Endodermal cell (in vitro differentiated cells): ENCODE data around the gene MYOM1. TPM values are rescaled to one million over a fixed set of nuclear protein-coding genes. Genes with fewer than 3 reads are reported as not detected.

Source experiments
- DNase-seq: peaks from one replicate; pipeline ENCODE4 v3.0.0-alpha.2; 2017
- H3K27ac ChIP-seq: 2 replicates; pipeline ENCODE4 v1.5.1; 2013; ENCODE audit warnings: mild to moderate bottlenecking, low read depth, low read length, moderate library complexity
- H3K27me3 ChIP-seq: 2 replicates; pipeline ENCODE4 v1.6.1; 2013; ENCODE audit warnings: mild to moderate bottlenecking, low read length, moderate library complexity; ENCODE audit not compliant: insufficient read depth, control insufficient read depth, poor library complexity, severe bottlenecking
- H3K36me3 ChIP-seq: 2 replicates; pipeline ENCODE4 v1.7.0; 2013; ENCODE audit warnings: mild to moderate bottlenecking, low read length, moderate library complexity; ENCODE audit not compliant: control insufficient read depth, insufficient read depth
- H3K4me1 ChIP-seq: one replicate; pipeline ENCODE4 v1.7.0; 2013; ENCODE audit warnings: low read length; ENCODE audit not compliant: control insufficient read depth, insufficient read depth
- H3K4me3 ChIP-seq: 2 replicates; pipeline ENCODE4 v1.5.1; 2013; ENCODE audit warnings: mild to moderate bottlenecking, low read length, moderate library complexity
- H3K9ac ChIP-seq: 2 replicates; pipeline ENCODE4 v1.6.1; 2013; ENCODE audit warnings: mild to moderate bottlenecking, low read length, moderate library complexity; ENCODE audit not compliant: poor library complexity, severe bottlenecking; ENCODE audit errors: extremely low read depth
- H3K9me3 ChIP-seq: 2 replicates; pipeline ENCODE4 v1.6.1; 2013; ENCODE audit warnings: mild to moderate bottlenecking, low read length, moderate library complexity; ENCODE audit not compliant: control insufficient read depth
- H3K27ac Mint-ChIP-seq: 2 replicates; pipeline ENCODE4 v1.8.0; 2020; ENCODE audit warnings: mixed read lengths
- H3K27me3 Mint-ChIP-seq: 2 replicates; pipeline ENCODE4 v1.8.0; 2021; ENCODE audit warnings: mild to moderate bottlenecking, mixed read lengths; ENCODE audit not compliant: insufficient read depth
- H3K36me3 Mint-ChIP-seq: 2 replicates; pipeline ENCODE4 v1.8.0; 2020; ENCODE audit warnings: low read depth, mixed read lengths
- H3K4me1 Mint-ChIP-seq: 2 replicates; pipeline ENCODE4 v1.8.0; 2020; ENCODE audit warnings: mixed read lengths
- H3K4me3 Mint-ChIP-seq: 2 replicates; pipeline ENCODE4 v1.8.0; 2020; ENCODE audit warnings: mild to moderate bottlenecking, moderate library complexity, mixed read lengths
- H3K9me3 Mint-ChIP-seq: 2 replicates; pipeline ENCODE4 v1.8.0; 2020; ENCODE audit warnings: mild to moderate bottlenecking, mixed read lengths
- CTCF ChIP-seq: fragments of 200-600 bp; sonication (generic); conservative IDR thresholded peaks from 2 replicates; pipeline ENCODE4 v1.5.0; 2021; ENCODE audit warnings: antibody characterized with exemption, mild to moderate bottlenecking
- WGBS, 2 experiments: methylation state at CpG; one replicate each; pipeline versions ENCODE4 v1.1.5 to v1.1.7; 2013; ENCODE audit warnings: missing lambda C conversion rate in 2 of 2, mixed read lengths in 1 of 2; ENCODE audit not compliant: insufficient coverage in 1 of 2, insufficient read length in 1 of 2; 5-methylcytosine and 5-hydroxymethylcytosine counted together
- total RNA-seq, 2 donors: library from RNA; stranded (reverse); fragmentation: NEBNext Ultra II Directional in 1 of 2; extraction: Animal tissue kit (Norgen Biotek cat#: 25700) in 1 of 2; gene quantifications; 2 replicates in 1 of 2; 3 replicates in 1 of 2; pipeline ENCODE4 v1.2.1, GENCODE V29; 2021

Gene MYOM1
- total RNA-seq, 2 donors from 2014 or later = 0.49 to 0.88 TPM

GRCh38 chr18:3184275-3184963, 35.3 kb downstream of the MYOM1 start:
- Histone ChIP-seq H3K9me3 (no peaks in the 10 kb centered on the region), H3K9ac (no peak overlapping the region), H3K36me3 (no peaks in the 10 kb centered on the region), H3K4me3 (no peak overlapping the region), H3K27me3 (no peaks in the 10 kb centered on the region), H3K27ac (no peak overlapping the region), H3K4me1 (peaks cover 4% of the 10 kb centered on the region)
- WGBS, 2 experiments = 87 to 94% methylated on average over 5 to 6 of the region's 6 CpGs
- Mint-ChIP-seq H3K27me3 (no peaks in the 10 kb centered on the region), H3K4me1 (peaks cover 18% of the 10 kb centered on the region), H3K36me3 (no peaks in the 10 kb centered on the region), H3K27ac (no peak overlapping the region), H3K9me3 (no peaks in the 10 kb centered on the region), H3K4me3 (no peak overlapping the region)
- no peak for DNase-seq
- no peak for TF ChIP-seq CTCF

- DNase-seq = no peak
- Histone ChIP-seq H3K27me3 (no peaks in the 10 kb centered on the region), H3K9me3 (no peaks in the 10 kb centered on the region), H3K9ac (no peak overlapping the region), H3K27ac (no peak overlapping the region), H3K4me3 (no peak overlapping the region), H3K36me3 (no peaks in the 10 kb centered on the region), H3K4me1 (peaks cover 4% of the 10 kb centered on the region)
- Mint-ChIP-seq H3K4me1 (peaks cover 19% of the 10 kb centered on the region), H3K9me3 (no peaks in the 10 kb centered on the region), H3K4me3 (no peak overlapping the region), H3K27ac (no peak overlapping the region), H3K36me3 (no peaks in the 10 kb centered on the region), H3K27me3 (no peaks in the 10 kb centered on the region)
- 95 to 97% methylated on average over 10 to 15 of the region's 15 CpGs for WGBS, 2 experiments
- TF ChIP-seq CTCF = peak; percentile 13
These were observed 36.6 kb downstream of the MYOM1 start for GRCh38 chr18:3183103-3183717.

GRCh38 chr18:3180325-3180724, 39.4 kb downstream of the MYOM1 start:
- H3K4me3 Mint-ChIP-seq = no peak overlapping the region
- 50 to 75% methylated on average over 1 to 2 of the region's 2 CpGs for WGBS, 2 experiments
- Histone ChIP-seq H3K27me3 (no peaks in the 10 kb centered on the region), H3K9me3 (no peaks in the 10 kb centered on the region), H3K27ac (no peak overlapping the region), H3K9ac (no peak overlapping the region), H3K36me3 (no peaks in the 10 kb centered on the region), H3K4me1 (peaks cover 4% of the 10 kb centered on the region), H3K4me3 (no peak overlapping the region)
- no peak for DNase-seq
- TF ChIP-seq CTCF = no peak
- no peaks in the 10 kb centered on the region for H3K27me3 Mint-ChIP-seq
- H3K4me1 Mint-ChIP-seq = peaks cover 19% of the 10 kb centered on the region
- H3K36me3 Mint-ChIP-seq = no peaks in the 10 kb centered on the region
- no peaks in the 10 kb centered on the region for H3K9me3 Mint-ChIP-seq
- peak overlapping the region; percentile 88 for H3K27ac Mint-ChIP-seq
